Measurements from ENCODE around the gene BARX2. TPM values are rescaled to one million over a fixed set of nuclear protein-coding genes. Genes with fewer than 3 reads are reported as not detected.

The BARX2 gene
- total and polyA plus RNA-seq, 2 of the 4 experiments (the other 2 are of a cell fraction) = not detected

DNA sequence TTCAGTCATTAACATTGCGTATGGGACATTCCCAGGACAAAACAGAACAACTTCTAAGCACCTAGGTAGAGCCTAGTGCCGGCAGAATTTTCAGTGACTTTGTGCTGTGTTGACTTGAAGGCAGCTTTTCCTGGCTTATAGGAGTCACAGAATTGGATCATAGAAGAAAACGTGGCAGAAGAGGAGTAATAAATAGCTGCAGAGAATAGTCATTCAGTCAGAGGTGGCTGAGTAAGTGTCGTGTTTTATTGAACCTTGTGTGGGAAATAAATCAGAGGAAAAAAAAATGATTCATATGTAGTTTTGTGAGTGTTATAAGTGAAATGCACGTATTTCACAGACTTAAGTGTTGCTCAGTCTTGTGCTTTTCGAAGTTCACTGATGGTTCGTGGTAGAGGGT is 2.1 kb downstream of the BARX2 start:
- Histone ChIP-seq H2BK15ac (ENCODE audit: low read depth, low read length) (no peak overlapping the region), H3K4me3 (ENCODE audit: insufficient read depth, low read depth, low read length) (no peak overlapping the region), H4K20me1 (ENCODE audit: insufficient read depth, low read length) (no peaks in the 10 kb centered on the region), H3K9me3 (ENCODE audit: control insufficient read depth, insufficient read depth, low read length) (no peaks in the 10 kb centered on the region), H2BK20ac (ENCODE audit: low read depth, low read length) (no peak overlapping the region), H3K4me1 (ENCODE audit: control insufficient read depth, insufficient read depth, low read length) (peaks cover 2% of the 10 kb centered on the region; the same call in 1 of the 2 replicates), H3K36me3 (ENCODE audit: control insufficient read depth, insufficient read depth, low read length) (no peaks in the 10 kb centered on the region), H3K27ac (ENCODE audit: insufficient read depth, low read length) (no peak overlapping the region), H3K14ac (replicated peaks; ENCODE audit: low read depth, low read length) (no peak overlapping the region), H3K56ac (ENCODE audit: extremely low read depth, insufficient read depth, low read length) (no peak overlapping the region), H2AK9ac (replicated peaks; ENCODE audit: low read depth, low read length, poor library complexity) (no peak overlapping the region), H4K8ac (ENCODE audit: low read depth in 2 of 2, low read length in 2 of 2) (no peak overlapping the region), H2AFZ (replicated peaks; ENCODE audit: low read length, poor library complexity) (no peak overlapping the region), H4K5ac (ENCODE audit: low read depth, low read length) (no peak overlapping the region), H2BK120ac (ENCODE audit: low read depth, low read length) (no peak overlapping the region), H3K4ac (ENCODE audit: low read depth, low read length) (no peak overlapping the region), H3K23ac (ENCODE audit: low read depth, low read length) (no peak overlapping the region), H3K79me1 (ENCODE audit: low read depth in 1 of 2, low read length in 2 of 2) (no peaks in the 10 kb centered on the region), H3K18ac (ENCODE audit: low read depth, low read length) (no peak overlapping the region), H3K4me2 (ENCODE audit: low read depth, low read length) (no peak overlapping the region), H3K9me1 (ENCODE audit: insufficient read depth, low read length) (no peaks in the 10 kb centered on the region), H3K27me3 (ENCODE audit: control insufficient read depth, insufficient read depth, low read length) (peaks cover 49% of the 10 kb centered on the region), H2AK5ac (ENCODE audit: low read depth, low read length) (no peak overlapping the region), H2BK5ac (ENCODE audit: low read depth, low read length, poor library complexity, severe bottlenecking) (no peak overlapping the region), H3K9ac (ENCODE audit: low read depth, low read length) (no peak overlapping the region), H4K91ac (ENCODE audit: insufficient read depth, low read depth, low read length) (no peak overlapping the region)
- WGBS, 2 experiments (ENCODE audit: extremely low coverage in 2 of 2, insufficient read length in 1 of 2) = 50% methylated on average over 1 of the region's 7 CpGs; no CpG with 5 or more reads in 1 of the 2 experiments
- no TSS peak for BruUV-seq (replicated peaks)
- DNase-seq (no peak), ATAC-seq (ENCODE audit: low read depth) (no peak)
- in situ Hi-C loops (cut with MboI; ENCODE audit: low sequenced_read_pairs) = loop anchor here (5.0 kb wide), 1 partner anchor 320 kb away; no protein-coding TSS in a partner anchor
- no peak for TF ChIP-seq MAZ (IDR thresholded peaks at IDR 0.05; ENCODE audit: borderline replicate concordance, low read depth, low read length)
- TF ChIP-seq CHD1 (IDR thresholded peaks at IDR 0.05; ENCODE audit: low read depth, low read length) = no peak
- TF ChIP-seq MAFK (IDR thresholded peaks at IDR 0.05; ENCODE audit: low read depth, low read length) = no peak
- TF ChIP-seq BHLHE40 (IDR thresholded peaks at IDR 0.05; ENCODE audit: low read depth, low read length) = no peak
- TF ChIP-seq USF2 (IDR thresholded peaks at IDR 0.05; ENCODE audit: low read depth, low read length) = no peak
- TF ChIP-seq NFE2L2 (IDR thresholded peaks at IDR 0.05; ENCODE audit: low read depth, low read length) = no peak
- TF ChIP-seq MXI1 (IDR thresholded peaks at IDR 0.05; ENCODE audit: borderline replicate concordance, low read depth, low read length) = no peak
- TF ChIP-seq POLR2A (IDR thresholded peaks at IDR 0.05; ENCODE audit: low read depth, low read length) = no peak
- TF ChIP-seq FOS (IDR thresholded peaks at IDR 0.05; ENCODE audit: low read depth, low read length) = no peak
- TF ChIP-seq, protein P1, sequence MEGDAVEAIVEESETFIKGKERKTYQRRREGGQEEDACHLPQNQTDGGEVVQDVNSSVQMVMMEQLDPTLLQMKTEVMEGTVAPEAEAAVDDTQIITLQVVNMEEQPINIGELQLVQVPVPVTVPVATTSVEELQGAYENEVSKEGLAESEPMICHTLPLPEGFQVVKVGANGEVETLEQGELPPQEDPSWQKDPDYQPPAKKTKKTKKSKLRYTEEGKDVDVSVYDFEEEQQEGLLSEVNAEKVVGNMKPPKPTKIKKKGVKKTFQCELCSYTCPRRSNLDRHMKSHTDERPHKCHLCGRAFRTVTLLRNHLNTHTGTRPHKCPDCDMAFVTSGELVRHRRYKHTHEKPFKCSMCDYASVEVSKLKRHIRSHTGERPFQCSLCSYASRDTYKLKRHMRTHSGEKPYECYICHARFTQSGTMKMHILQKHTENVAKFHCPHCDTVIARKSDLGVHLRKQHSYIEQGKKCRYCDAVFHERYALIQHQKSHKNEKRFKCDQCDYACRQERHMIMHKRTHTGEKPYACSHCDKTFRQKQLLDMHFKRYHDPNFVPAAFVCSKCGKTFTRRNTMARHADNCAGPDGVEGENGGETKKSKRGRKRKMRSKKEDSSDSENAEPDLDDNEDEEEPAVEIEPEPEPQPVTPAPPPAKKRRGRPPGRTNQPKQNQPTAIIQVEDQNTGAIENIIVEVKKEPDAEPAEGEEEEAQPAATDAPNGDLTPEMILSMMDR (conservative IDR thresholded peaks at IDR 0.05; ENCODE audit: low read depth, low read length) = no peak
- no peak for TF ChIP-seq RCOR1 (IDR thresholded peaks at IDR 0.05; ENCODE audit: insufficient replicate concordance, low read length)
- TF ChIP-seq, protein P2, sequence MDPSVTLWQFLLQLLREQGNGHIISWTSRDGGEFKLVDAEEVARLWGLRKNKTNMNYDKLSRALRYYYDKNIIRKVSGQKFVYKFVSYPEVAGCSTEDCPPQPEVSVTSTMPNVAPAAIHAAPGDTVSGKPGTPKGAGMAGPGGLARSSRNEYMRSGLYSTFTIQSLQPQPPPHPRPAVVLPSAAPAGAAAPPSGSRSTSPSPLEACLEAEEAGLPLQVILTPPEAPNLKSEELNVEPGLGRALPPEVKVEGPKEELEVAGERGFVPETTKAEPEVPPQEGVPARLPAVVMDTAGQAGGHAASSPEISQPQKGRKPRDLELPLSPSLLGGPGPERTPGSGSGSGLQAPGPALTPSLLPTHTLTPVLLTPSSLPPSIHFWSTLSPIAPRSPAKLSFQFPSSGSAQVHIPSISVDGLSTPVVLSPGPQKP (IDR thresholded peaks at IDR 0.05; ENCODE audit: borderline replicate concordance, low read depth, low read length) = no peak
- no peak for TF ChIP-seq SMC3 (IDR thresholded peaks at IDR 0.05; ENCODE audit: low read depth, low read length)
- TF ChIP-seq RAD21 (IDR thresholded peaks at IDR 0.05; ENCODE audit: low read length) = no peak
- no peak for TF ChIP-seq CEBPB (IDR thresholded peaks at IDR 0.05; ENCODE audit: low read depth, low read length)
- no peak for TF ChIP-seq RFX5 (IDR thresholded peaks at IDR 0.05; ENCODE audit: low read depth, low read length)
- ChIA-PET CTCF (no interaction called here), POLR2A (ENCODE audit: unreplicated experiment) (no interaction called here)
- intact Hi-C loops (cut with micrococcal nuclease) = loop anchor here (5.0 kb wide), 1 partner anchor 320 kb away; no protein-coding TSS in a partner anchor
- dilution Hi-C loops (cut with HindIII; ENCODE audit: low sequenced_read_pairs, unreplicated experiment) = no loop called here

Measured in IMR-90 (cell line).